ENCODE results near the gene NPAS3. TPM values are rescaled to one million over a fixed set of nuclear protein-coding genes. Genes with fewer than 3 reads are reported as not detected.

The NPAS3 gene
- total and polyA plus RNA-seq, 2 of the 13 experiments (the other 11 are each of a cell fraction or from before 2014, with no cell fraction given), result not detected

DNA sequence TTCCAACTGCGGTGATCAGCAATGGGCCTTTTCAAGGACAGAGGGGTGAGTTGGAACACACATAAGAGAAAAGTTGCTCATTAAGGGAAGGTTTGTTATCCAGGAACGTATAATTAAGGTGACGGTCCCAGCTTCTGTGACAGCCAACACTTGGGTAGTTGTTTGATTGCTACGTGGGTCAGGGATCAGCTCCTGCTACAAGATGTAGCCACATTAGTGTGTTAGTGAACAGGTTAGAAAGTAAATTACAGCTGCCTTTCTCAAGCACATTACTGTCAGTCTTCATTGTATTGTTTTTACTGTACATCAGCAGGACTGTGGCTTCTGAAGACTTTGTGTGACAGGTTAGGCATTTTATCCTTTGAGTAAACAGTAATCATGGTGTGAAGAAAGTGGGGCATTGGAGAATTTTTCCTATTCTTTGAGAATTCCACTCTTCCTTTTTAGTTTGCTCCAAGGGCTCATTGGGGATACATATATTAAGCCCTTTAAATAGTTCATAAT lies 781.7 kb downstream of the NPAS3 start:
- TF ChIP-seq HDAC2 (CRISPR knock-in tag; IDR thresholded peaks at IDR 0.05) (no peak), ZNF160 (CRISPR knock-in tag; IDR thresholded peaks at IDR 0.05) (no peak), ZNF607 (CRISPR knock-in tag; IDR thresholded peaks at IDR 0.05; ENCODE audit: borderline replicate concordance) (no peak), DDIT3 (CRISPR knock-in tag; IDR thresholded peaks at IDR 0.05) (no peak), KLF16 (CRISPR knock-in tag; IDR thresholded peaks at IDR 0.05) (no peak), ZNF124 (CRISPR knock-in tag; IDR thresholded peaks at IDR 0.05) (no peak), JDP2 (CRISPR knock-in tag; IDR thresholded peaks at IDR 0.05; ENCODE audit: borderline replicate concordance) (no peak), ZNF414 (CRISPR knock-in tag; IDR thresholded peaks at IDR 0.05) (no peak), KDM5A (IDR thresholded peaks at IDR 0.05; ENCODE audit: borderline replicate concordance, low read length) (no peak), ZNF224 (CRISPR knock-in tag; IDR thresholded peaks at IDR 0.05) (no peak), YEATS2 (CRISPR knock-in tag; IDR thresholded peaks at IDR 0.05; ENCODE audit: borderline replicate concordance) (no peak), RELA (CRISPR knock-in tag; IDR thresholded peaks at IDR 0.05) (no peak), DMTF1 (CRISPR knock-in tag; IDR thresholded peaks at IDR 0.05) (no peak), ZNF766 (CRISPR knock-in tag; IDR thresholded peaks at IDR 0.05; ENCODE audit: borderline replicate concordance) (no peak), NFE2L1 (CRISPR knock-in tag; IDR thresholded peaks at IDR 0.05; ENCODE audit: borderline replicate concordance) (no peak), SOX6 (IDR thresholded peaks at IDR 0.05) (no peak), SOX6 (CRISPR knock-in tag; IDR thresholded peaks at IDR 0.05) (no peak), RARG (CRISPR knock-in tag; IDR thresholded peaks at IDR 0.05; ENCODE audit: low read depth) (no peak)
- TF ChIP-seq, protein P1, sequence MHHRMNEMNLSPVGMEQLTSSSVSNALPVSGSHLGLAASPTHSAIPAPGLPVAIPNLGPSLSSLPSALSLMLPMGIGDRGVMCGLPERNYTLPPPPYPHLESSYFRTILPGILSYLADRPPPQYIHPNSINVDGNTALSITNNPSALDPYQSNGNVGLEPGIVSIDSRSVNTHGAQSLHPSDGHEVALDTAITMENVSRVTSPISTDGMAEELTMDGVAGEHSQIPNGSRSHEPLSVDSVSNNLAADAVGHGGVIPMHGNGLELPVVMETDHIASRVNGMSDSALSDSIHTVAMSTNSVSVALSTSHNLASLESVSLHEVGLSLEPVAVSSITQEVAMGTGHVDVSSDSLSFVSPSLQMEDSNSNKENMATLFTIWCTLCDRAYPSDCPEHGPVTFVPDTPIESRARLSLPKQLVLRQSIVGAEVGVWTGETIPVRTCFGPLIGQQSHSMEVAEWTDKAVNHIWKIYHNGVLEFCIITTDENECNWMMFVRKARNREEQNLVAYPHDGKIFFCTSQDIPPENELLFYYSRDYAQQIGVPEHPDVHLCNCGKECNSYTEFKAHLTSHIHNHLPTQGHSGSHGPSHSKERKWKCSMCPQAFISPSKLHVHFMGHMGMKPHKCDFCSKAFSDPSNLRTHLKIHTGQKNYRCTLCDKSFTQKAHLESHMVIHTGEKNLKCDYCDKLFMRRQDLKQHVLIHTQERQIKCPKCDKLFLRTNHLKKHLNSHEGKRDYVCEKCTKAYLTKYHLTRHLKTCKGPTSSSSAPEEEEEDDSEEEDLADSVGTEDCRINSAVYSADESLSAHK (CRISPR knock-in tag; IDR thresholded peaks at IDR 0.05; ENCODE audit: borderline replicate concordance), result no peak
- intact Hi-C loops (cut with micrococcal nuclease; ENCODE audit: unreplicated experiment), result no loop called here
- H3K9ac ChIP-seq (ENCODE audit: insufficient read depth, low read depth, low read length), result no peak overlapping the region
- 15% methylated on average over 4 of the region's 4 CpGs for WGBS (ENCODE audit: low lambda C conversion rate)
- H2AFZ ChIP-seq (ENCODE audit: low read length), result no peak overlapping the region
- DNase-seq (ENCODE audit: low spot score) (no peak), FAIRE-seq (no peak), ATAC-seq (no peak)
- in situ Hi-C loops (cut with HindIII; ENCODE audit: extremely low pct_ligation_motif_present, low pct_unique_long_range_greater_than_20kb), result no loop called here
- no peak overlapping the region for H3K4me2 ChIP-seq (ENCODE audit: low read depth, low read length)
- CTCF ChIA-PET (ENCODE audit: low intra/inter-chr PET ratio, low total read pairs), result no interaction called here
- H4K20me1 ChIP-seq (ENCODE audit: insufficient read depth, low read length), result no peaks in the 10 kb centered on the region
- BruUV-seq (replicated peaks), result no TSS peak
- no peaks in the 10 kb centered on the region for H3K9me3 ChIP-seq (ENCODE audit: low read length)
- no peak overlapping the region for H3K4me3 ChIP-seq (replicated peaks in 1 of 3; ENCODE audit: insufficient read depth in 1 of 3, low read depth in 2 of 3, low read length in 3 of 3)
- H3K4me1 ChIP-seq (ENCODE audit: insufficient read depth, low read length), result no peaks in the 10 kb centered on the region
- H3K79me2 ChIP-seq (ENCODE audit: insufficient read depth, low read length), result no peaks in the 10 kb centered on the region
- POLR2A ChIA-PET, result no interaction called here
- H3K36me3 ChIP-seq (replicated peaks in 1 of 2; ENCODE audit: control insufficient read depth in 1 of 2, insufficient read depth in 2 of 2, low read length in 2 of 2), result no peaks in the 10 kb centered on the region
- H3K27ac ChIP-seq (ENCODE audit: extremely low read length, insufficient read depth, low read length), result no peak overlapping the region
- no peaks in the 10 kb centered on the region for H3K27me3 ChIP-seq (ENCODE audit: control insufficient read depth in 1 of 2, insufficient read depth in 2 of 2, low read length in 2 of 2)

Measured in HepG2 (cell line).